SU-DHL-6 (cell line): ENCODE measurements around the gene CRIM1.

Experiments used
- CTCF ChIP-seq: fragments of 200-600 bp; sonication (generic); IDR thresholded peaks from one replicate; pipeline ENCODE4 v1.5.1; 2017; ENCODE audit warnings: antibody characterized with exemption, mild to moderate bottlenecking, low read length, moderate library complexity; ENCODE audit not compliant: insufficient read depth, poor library complexity, severe bottlenecking
- EZH2phosphoT487 ChIP-seq: fragments of 200-600 bp; sonication (generic), shearing (Covaris generic); conservative IDR thresholded peaks from 2 replicates; pipeline ENCODE4 v1.6.1; 2018; ENCODE audit warnings: mild to moderate bottlenecking, antibody characterized with exemption, low read length, moderate library complexity, mixed read lengths

GRCh38 chr2:36407413-36407812 is 51.8 kb downstream of the CRIM1 start:
- TF ChIP-seq CTCF (no peak), EZH2phosphoT487 (no peak)
